Effector memory CD4-positive, alpha-beta T cell (primary cell): ENCODE results near the gene TRIM27.

Experiments used
- DNase-seq, 3 donors: peaks; one replicate each; pipeline ENCODE4 v3.0.0-alpha.2; 2020
- H3K27ac ChIP-seq: 2 replicates; pipeline ENCODE4 v1.7.0; 2013; ENCODE audit warnings: mild to moderate bottlenecking, low read length, moderate library complexity; ENCODE audit not compliant: insufficient read depth, poor library complexity, severe bottlenecking
- H3K27me3 ChIP-seq: replicated peaks from 2 replicates; pipeline ENCODE4 v1.7.0; 2013; ENCODE audit warnings: mild to moderate bottlenecking, low read length; ENCODE audit not compliant: insufficient read depth, control insufficient read depth, poor library complexity, severe bottlenecking
- H3K36me3 ChIP-seq: 2 replicates; pipeline ENCODE4 v1.7.0; 2013; ENCODE audit warnings: mild to moderate bottlenecking, low read length, moderate library complexity; ENCODE audit not compliant: control insufficient read depth, insufficient read depth
- H3K4me1 ChIP-seq: 2 replicates; pipeline ENCODE4 v1.7.0; 2013; ENCODE audit warnings: low read length, mild to moderate bottlenecking; ENCODE audit not compliant: control insufficient read depth, insufficient read depth, poor library complexity, severe bottlenecking
- H3K4me3 ChIP-seq: 2 replicates; pipeline ENCODE4 v1.7.0; 2013; ENCODE audit warnings: low read length, low read depth, mild to moderate bottlenecking; ENCODE audit not compliant: insufficient read depth, poor library complexity, severe bottlenecking
- H3K9me3 ChIP-seq: 2 replicates; pipeline ENCODE4 v1.7.0; 2013; ENCODE audit warnings: mild to moderate bottlenecking, low read length, moderate library complexity; ENCODE audit not compliant: control insufficient read depth

The TRIM27 gene

GRCh38 chr6:28922004-28922820 lies 1.6 kb downstream of the TRIM27 start:
- H3K4me1 ChIP-seq = peaks cover 13% of the 10 kb centered on the region
- H3K27me3 ChIP-seq = no peaks in the 10 kb centered on the region
- DNase-seq = no peak
- peak overlapping the region; percentile 76 for H3K27ac ChIP-seq
- H3K4me3 ChIP-seq = peak overlapping the region; percentile 82
- peaks cover 27% of the 10 kb centered on the region for H3K36me3 ChIP-seq
- H3K9me3 ChIP-seq = no peaks in the 10 kb centered on the region

DNA sequence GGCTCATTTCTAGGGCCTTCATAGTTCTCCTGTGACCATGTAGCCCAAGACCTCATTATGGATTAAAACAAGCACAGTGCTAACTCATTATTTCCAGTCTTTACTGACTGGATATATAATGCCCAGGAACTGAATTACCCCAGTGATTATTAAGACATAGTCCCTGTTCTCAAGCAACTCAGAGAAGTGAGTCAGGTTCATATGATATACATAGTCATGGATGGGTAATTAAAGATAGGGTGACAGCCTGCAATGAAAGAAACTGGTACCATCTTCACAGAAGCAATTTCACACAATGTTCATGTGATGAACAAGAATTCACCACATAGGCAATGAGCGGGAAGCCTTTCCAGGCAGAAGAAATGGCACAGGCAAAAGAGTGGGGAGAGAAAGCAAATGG lies 3.5 kb downstream of the TRIM27 start:
- H3K9me3 ChIP-seq = no peaks in the 10 kb centered on the region
- no peak overlapping the region for H3K27ac ChIP-seq
- no peak overlapping the region for H3K4me3 ChIP-seq
- no peaks in the 10 kb centered on the region for H3K27me3 ChIP-seq
- DNase-seq = no peak
- peaks cover 41% of the 10 kb centered on the region for H3K36me3 ChIP-seq
- H3K4me1 ChIP-seq = peaks cover 13% of the 10 kb centered on the region

DNA sequence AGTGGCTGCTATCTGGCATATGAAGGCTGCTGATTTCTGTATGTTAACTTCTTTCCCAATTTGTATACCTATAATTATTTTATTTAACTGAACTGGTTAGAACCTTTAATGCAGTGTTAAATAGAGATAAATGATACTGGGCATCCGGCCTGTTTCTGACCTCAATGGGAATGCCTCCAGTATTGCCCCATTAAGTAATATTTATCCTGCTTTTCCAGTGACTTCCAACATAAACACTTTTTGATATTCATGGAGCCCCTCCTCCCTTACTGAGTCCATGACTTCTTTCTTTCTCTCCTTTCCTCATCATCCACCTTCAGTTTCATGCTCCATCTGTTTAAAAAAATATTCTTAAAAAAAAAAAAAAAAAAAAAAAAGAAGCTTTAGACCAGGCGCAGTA lies 8.8 kb downstream of the TRIM27 start:
- no peaks in the 10 kb centered on the region for H3K9me3 ChIP-seq
- H3K27me3 ChIP-seq = no peaks in the 10 kb centered on the region
- no peak overlapping the region for H3K27ac ChIP-seq
- peaks cover 66% of the 10 kb centered on the region for H3K36me3 ChIP-seq
- H3K4me1 ChIP-seq = no peaks in the 10 kb centered on the region
- DNase-seq = no peak
- no peak overlapping the region for H3K4me3 ChIP-seq

GRCh38 chr6:28910901-28911690 lies 12.7 kb downstream of the TRIM27 start:
- Histone ChIP-seq H3K4me3 (no peak overlapping the region), H3K27ac (no peak overlapping the region), H3K27me3 (no peaks in the 10 kb centered on the region), H3K4me1 (no peaks in the 10 kb centered on the region), H3K36me3 (peaks cover 65% of the 10 kb centered on the region), H3K9me3 (no peaks in the 10 kb centered on the region)
- no peak for DNase-seq

GRCh38 chr6:28907394-28907793 lies 16.4 kb downstream of the TRIM27 start:
- H3K9me3 ChIP-seq = no peaks in the 10 kb centered on the region
- H3K27me3 ChIP-seq = no peaks in the 10 kb centered on the region
- DNase-seq = no peak
- H3K36me3 ChIP-seq = peaks cover 76% of the 10 kb centered on the region
- no peak overlapping the region for H3K27ac ChIP-seq
- no peaks in the 10 kb centered on the region for H3K4me1 ChIP-seq
- no peak overlapping the region for H3K4me3 ChIP-seq

DNA sequence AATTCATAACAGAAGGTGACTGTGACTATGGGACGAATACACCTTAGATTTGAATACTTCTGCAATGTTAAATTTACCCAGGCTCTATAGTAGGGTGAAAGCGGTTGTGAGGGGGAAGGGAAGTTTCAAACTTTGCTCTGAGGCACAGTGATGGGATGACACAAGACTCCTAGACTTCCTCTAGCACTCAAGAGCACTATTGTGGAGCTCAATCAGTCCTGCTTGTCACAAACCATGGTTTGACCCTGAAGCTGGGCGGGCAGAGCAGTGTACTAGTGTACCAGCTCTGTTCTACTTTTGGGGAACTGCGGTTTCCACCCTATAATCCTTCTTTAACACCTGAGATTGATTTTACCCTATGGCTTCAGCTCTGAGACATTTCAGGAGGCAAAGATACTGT lies 17.1 kb downstream of the TRIM27 start:
- Histone ChIP-seq H3K27ac (no peak overlapping the region), H3K36me3 (peaks cover 73% of the 10 kb centered on the region), H3K4me3 (no peak overlapping the region)

DNA sequence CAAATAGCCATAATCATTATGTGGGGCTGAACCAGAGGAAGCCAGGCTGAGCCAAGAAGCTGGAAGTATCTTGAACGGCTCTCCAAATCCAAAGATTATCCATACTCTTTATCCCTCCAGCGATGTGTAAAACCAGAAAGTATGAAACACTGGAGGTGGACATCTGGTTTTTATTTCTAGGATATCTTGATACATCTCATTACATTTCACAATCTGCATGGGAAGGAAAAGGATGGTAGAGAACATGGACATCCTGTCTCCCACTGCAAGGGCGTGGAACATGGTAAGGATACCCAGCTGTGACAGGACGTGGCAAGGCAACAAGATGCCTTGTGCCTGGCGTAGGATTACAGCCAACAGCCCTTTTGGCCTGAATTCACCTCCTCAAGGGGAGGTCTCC lies 20.1 kb downstream of the TRIM27 start:
- no peak for DNase-seq
- H3K36me3 ChIP-seq = peaks cover 56% of the 10 kb centered on the region

More for the DNA sequence above, 17.1 kb downstream of the TRIM27 start:
- DNase-seq = no peak
- Histone ChIP-seq H3K4me1 (no peaks in the 10 kb centered on the region), H3K9me3 (no peaks in the 10 kb centered on the region), H3K27me3 (no peaks in the 10 kb centered on the region)

DNA sequence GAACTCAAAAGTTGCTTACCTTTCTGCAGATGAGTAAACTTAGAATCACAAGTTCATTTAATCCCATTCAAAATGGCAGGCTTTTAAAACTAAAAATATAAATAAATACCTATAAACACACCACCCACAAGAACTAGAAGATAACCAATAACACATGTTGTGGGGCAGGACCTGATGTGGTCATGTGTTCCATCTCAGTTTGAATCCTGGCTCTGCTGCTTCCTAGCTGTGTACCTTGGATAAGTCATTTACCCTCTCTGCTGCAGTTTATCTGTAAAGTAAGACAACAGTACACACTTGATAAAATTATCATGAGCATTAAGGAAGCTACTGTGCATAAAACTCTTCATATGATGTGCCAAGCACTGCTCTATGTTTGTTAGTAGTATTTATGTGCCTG lies 22.0 kb downstream of the TRIM27 start:
- Histone ChIP-seq H3K36me3 (peaks cover 38% of the 10 kb centered on the region), H3K4me1 (no peaks in the 10 kb centered on the region), H3K4me3 (no peak overlapping the region), H3K9me3 (no peaks in the 10 kb centered on the region), H3K27ac (no peak overlapping the region), H3K27me3 (no peaks in the 10 kb centered on the region)
- no peak for DNase-seq

More for the DNA sequence above, 20.1 kb downstream of the TRIM27 start:
- Histone ChIP-seq H3K4me3 (no peak overlapping the region), H3K9me3 (no peaks in the 10 kb centered on the region), H3K27ac (no peak overlapping the region), H3K4me1 (no peaks in the 10 kb centered on the region), H3K27me3 (no peaks in the 10 kb centered on the region)

- Histone ChIP-seq H3K27ac (no peak overlapping the region), H3K4me1 (no peaks in the 10 kb centered on the region), H3K36me3 (peaks cover 31% of the 10 kb centered on the region), H3K27me3 (no peaks in the 10 kb centered on the region), H3K9me3 (no peaks in the 10 kb centered on the region), H3K4me3 (no peak overlapping the region)
- DNase-seq = no peak
Observed at GRCh38 chr6:28900577-28901256, 23.1 kb downstream of the TRIM27 start.

DNA sequence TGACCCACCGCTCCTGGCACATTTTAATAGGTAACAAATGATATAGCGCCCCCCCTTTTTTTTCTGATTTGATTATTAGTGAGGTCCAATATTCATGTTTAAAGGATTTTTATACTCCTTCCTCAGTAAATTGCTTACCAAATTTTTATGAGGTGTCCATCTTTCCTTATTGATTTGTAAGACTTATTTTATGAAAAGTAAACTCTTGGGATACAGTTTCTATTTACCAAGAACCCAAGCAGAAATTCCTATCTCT lies 25.1 kb downstream of the TRIM27 start:
- Histone ChIP-seq H3K4me1 (no peaks in the 10 kb centered on the region), H3K27ac (no peak overlapping the region), H3K9me3 (no peaks in the 10 kb centered on the region), H3K27me3 (no peaks in the 10 kb centered on the region), H3K36me3 (peaks cover 15% of the 10 kb centered on the region), H3K4me3 (no peak overlapping the region)
- DNase-seq = no peak
